ENCODE measurements around the gene SSH2.

SSH2 gene

GRCh38 chr17:29590411-29591145 is 339.4 kb downstream of the SSH2 start:
- no peak for DNase-seq (ENCODE audit: low read depth in 2 of 2)

DNA sequence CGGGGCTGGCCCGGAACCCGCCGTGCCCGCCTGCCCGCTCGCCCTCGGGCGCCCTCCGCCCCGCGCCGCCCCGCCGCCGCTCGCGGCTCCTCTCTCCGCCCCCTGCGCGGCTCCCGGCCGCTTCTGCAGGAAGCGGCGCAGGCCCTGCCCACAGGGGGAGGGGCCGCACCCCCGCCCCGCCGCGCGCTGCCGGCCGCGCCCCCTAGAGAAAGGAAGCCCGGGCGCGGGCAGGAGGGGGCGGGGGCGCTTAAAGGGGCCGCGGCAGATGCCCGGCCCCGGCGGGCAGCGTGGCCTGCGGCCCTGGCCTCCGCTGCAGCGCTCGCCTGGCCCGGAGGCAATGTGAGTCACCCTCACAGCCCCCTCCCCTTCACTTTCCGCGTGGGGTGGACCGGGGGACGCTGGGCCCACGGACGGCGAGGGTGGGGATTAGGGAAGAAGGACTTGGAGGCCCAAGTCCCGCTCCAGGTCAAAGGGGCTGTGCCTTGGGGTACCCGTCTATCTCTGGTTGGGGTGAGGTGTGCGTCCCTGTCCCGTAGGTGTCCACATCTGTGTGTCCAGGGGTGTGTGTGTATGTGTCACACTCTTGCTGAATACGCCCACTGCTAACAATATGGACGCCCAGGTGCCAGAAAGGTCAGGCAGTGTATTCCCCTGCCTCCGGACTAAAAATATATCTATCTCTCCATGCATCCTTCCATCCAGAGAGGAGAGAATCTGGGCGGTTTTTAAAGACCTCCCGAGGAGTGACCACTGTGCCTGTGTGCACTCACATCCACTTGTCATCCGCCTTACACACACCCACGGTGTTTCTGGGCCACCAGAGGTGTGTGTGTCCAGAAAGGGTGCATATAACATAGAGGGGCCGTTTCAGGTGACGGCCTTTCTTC is 340.3 kb downstream of the SSH2 start, which contains the start of gene GIT1:
Gene GIT1, minus strand, starts transcription at position 125 of the 887 bp plus-strand sequence. CDS start 270 bp downstream, outside the sequence.
- peak; percentile 45 to 69 for DNase-seq (ENCODE audit: low read depth in 2 of 2)

DNA sequence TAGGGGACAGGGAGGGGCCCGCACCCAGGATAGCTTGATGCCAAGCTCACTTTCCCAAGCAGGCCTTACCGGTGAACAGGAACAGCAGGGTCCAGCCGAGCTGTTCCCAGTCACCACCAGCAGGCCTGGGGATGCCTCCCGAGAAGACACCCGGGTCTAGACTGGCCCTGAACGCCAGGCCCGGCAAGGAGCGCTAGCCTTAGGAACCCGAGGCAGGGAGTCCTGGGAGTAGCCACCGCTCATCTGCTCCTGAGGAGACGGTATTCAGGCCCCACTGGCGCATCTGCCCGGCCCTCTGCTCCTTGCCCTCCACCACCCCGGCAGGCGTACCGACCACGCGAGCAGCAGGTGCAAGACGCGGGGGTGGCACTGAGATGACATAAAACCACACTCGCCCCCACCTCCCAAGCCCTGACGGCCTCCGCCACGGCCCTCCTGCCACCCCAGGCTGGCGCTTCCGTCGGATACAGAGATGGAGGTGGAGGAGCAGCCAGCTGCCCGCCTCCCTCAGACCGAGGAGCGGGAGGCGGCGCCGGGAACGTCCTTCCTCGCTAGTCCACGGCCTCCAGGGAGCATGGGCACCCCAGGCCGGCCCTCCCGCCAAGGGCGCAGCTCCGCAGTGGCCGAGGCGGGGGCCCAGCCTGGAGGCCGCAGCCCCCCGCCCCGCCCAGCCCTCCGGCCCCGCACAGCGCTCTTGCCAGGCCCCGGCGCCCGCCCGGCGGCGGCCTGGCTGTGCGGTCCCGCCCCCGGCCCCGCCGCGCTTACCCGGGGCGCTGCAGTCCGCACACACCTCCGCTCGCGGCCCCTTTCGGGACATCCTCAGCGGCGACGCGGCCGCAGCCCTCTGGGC is 341.2 kb downstream of the SSH2 start:
- no peak for DNase-seq (ENCODE audit: low read depth in 2 of 2)

DNA sequence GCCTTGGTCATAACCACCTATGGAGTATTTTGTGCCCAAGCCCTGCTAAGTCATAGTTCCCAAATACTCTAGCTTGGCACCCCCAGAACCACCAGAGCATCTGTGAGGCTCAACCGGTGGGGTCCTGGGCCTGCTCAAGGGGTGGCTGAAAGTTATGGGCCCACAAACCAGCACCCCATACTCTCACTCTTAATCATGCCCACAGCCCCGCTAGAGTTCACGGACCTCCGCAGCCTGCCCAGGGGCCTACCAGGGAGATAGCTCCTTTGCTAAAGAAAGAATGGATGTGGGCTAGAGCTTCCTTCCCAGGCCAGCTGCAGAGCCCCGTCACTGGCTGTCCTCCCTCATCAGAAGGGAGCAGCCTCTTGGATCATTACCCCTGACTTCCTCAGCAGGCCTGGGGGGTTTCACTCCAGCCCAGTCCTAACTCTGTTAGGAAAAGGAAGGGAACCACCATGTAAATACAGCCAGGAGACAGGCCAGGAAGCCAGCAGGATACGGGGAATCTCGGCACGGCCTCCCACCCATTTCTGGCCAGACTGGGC is 341.9 kb downstream of the SSH2 start:
- DNase-seq (ENCODE audit: low read depth in 2 of 2) = no peak

- DNase-seq (ENCODE audit: low read depth in 2 of 2) = no peak
Observed at GRCh38 chr17:29587591-29587990, 342.4 kb downstream of the SSH2 start.

DNA sequence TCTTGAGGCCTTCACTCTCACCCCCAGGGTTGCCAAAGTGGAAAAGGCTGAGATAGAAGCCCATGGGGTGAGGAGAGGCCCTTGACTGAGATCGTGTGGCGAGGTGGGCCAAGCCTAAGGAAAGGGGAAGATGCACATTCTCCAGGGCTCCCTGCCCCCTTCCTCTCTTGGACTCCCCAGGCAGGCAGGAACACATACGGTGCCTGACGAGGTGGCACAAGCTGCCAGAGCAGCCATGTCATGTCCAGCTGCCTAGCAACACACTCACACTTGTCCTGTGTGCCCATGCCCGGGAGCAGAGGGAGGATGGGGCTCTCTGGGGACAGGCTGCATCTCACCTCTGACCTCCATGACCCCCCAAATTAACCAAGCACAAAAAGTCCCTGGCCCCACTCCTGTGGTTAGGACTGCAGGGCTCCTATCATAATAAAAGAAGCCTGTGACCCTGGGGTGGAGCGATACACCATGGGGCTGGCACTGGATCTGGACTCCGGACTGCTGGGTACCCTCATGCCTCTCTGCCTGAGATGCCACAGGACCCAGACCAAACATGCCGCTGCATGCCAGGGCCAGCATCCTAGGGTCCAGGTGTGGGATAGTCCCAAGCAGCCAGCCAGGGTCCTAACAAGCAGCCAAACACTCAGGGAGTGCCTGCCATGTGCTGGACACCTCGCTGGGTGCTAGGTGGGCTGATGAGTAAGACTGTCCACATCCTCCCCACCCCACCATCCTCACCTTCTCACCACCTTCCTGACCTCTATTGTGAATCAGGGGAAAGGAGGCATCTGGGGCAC is 343.2 kb downstream of the SSH2 start:
- no peak for DNase-seq (ENCODE audit: low read depth in 2 of 2)

GRCh38 chr17:29585080-29585751 is 344.8 kb downstream of the SSH2 start:
- DNase-seq (ENCODE audit: low read depth in 2 of 2) = no peak

- DNase-seq (ENCODE audit: low read depth in 2 of 2) = no peak
Observed at GRCh38 chr17:29584452-29585079, 345.5 kb downstream of the SSH2 start.

GRCh38 chr17:29583324-29584248 is 346.4 kb downstream of the SSH2 start:
- no peak for DNase-seq (ENCODE audit: low read depth in 2 of 2)

DNA sequence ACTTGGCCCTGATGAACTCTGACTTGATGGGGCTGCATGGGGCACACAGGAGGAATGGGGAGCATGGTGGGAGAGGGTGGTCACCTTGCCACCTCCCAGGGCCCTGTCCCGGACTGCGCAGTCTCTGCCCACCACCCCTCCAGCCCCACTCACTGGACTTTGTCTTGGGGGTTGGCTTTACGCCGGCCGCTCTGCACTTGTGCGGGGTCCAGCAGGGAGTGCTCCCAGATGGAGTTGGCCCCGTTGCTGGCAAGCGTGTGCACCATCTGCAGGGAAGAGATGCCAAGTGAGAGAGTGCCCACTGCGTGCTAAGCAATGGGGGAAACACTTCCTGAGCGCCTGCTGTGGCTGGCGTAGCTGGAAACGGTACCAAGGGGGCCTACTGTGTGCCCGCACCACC is 347.3 kb downstream of the SSH2 start:
- DNase-seq (ENCODE audit: low read depth in 2 of 2) = no peak

DNA sequence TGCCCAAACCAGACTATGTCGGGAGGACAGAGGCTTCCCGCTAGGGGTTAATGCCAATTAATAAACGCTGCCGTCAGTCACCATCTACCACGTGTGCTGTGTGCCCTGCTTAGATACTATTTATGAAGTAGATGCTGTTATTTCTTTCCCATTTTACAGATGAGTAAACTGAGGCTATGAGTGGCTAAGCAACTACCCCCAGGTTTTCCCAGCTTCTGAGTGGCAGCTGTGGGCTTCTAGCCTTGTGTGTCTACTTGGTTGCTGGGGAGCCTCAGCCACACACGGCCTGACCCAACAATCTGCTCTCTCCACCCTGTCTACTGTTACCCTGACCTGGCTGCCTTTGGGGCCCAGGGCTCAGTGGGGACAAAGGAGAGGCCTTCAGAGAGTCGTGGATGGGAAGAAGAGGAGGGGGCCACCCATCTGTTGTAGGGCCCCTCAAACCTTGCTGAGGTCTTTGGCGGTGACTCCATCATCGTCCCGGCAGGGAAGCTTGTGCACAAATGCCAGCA is 347.7 kb downstream of the SSH2 start:
- no peak for DNase-seq (ENCODE audit: low read depth in 2 of 2)

DNA sequence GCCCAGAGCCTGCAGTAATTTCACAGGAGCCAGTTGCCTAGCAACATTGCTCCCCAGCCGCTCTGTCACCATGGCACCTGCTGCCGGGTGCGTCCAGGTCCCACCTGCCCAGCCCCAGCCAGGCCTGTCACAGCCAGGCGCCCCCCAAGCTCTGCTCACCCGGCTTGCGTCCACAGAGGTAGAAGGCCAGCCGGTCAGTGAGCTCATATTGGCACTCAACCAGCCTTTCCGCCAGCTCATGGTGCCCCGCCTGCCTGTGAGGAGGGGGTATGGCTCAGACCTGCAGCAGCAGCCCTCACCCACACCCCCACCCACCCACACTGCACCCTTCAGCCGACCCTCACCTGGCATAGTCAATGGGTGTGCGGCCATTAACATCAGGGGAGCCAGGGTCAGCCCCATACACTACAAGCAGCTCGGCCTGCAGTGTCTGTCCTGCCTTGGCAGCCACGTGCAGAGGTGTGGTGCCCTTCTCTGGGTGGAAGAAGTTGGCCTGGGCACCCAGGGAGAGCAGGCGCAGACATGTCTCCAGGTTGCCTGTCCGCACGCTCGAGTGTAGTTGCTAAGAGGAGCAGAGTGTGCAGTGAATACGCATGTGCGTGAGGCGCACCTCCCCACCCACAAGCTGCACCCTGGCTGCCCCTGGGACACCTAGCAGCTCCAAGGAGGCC is 348.3 kb downstream of the SSH2 start:
- no peak for DNase-seq (ENCODE audit: low read depth in 2 of 2)

- DNase-seq (ENCODE audit: low read depth in 2 of 2) = peak; percentile 80 to 85
Observed at GRCh38 chr17:29579866-29580771, 349.9 kb downstream of the SSH2 start.

DNA sequence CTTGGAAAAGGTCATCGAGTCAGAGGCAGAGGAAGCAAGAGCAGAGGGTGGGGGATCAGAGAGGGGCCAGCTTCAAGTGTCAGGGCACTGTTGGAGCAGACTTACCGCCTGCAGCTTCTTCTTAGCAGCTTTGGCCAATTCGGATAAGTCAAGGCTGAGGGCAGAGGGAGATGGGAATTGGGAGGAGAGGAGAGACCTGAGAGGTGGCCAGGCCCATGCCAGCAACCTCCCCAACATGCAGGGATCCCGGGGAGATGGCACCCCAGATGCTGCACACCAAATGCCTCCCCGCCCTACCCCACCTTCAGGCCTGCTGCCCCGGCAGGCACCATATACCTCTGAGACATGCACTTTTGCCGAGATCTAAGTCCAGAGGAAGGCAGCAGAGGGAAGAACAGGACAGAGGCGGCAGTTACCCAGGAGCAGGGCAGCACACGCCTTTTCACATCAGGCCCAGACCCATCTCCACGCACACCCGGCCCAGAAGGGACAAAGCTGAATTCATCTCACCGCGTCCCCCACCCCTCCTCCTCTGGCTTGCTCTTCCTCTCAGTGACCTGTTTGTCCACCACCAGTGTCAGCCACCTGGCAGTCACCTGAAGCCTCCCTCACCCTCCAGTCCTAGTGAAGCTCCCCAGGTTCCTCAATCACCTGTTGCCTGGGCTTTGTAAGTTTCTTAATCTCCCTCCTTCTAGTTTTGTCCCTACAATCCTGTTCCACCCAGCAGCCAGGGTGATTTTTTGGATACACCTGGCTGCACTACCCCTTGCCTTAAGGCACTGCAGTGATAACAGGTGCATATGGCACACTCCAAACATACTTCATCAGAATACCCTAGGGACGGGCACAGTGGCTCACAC is 351.2 kb downstream of the SSH2 start:
- no peak for DNase-seq (ENCODE audit: low read depth in 2 of 2)

- DNase-seq (ENCODE audit: low read depth in 2 of 2) = no peak
Observed at GRCh38 chr17:29577385-29578211, 352.4 kb downstream of the SSH2 start.

Data from stimulated activated CD4-positive, alpha-beta T cell treated with anti-CD3 and anti-CD28 coated beads, Interleukin-1b, Interleukin-23, amount 100 ng/mL, for 1 hour (primary cell).